ENCODE measurements around the gene SYT12. TPM values are rescaled to one million over a fixed set of nuclear protein-coding genes. Genes with fewer than 3 reads are reported as not detected.

The SYT12 gene
- total and polyA plus RNA-seq, 2 of the 8 experiments (the other 6 are each of a cell fraction or from before 2014, with no cell fraction given), result 1.4 to 3.3 TPM

- Histone ChIP-seq H2BK15ac (ENCODE audit: low read length) (no peak overlapping the region), H3K23ac (ENCODE audit: insufficient read length) (no peak overlapping the region), H2BK5ac (ENCODE audit: low read depth, low read length) (no peak overlapping the region), H3K4me1 (replicated peaks in 1 of 4; ENCODE audit: control insufficient read depth in 3 of 4, insufficient read depth in 4 of 4, low read length in 3 of 4) (peaks cover 2 to 9% (median 7%) of the 10 kb centered on the region in 4 experiments; a peak in 6 of 7 replicates), H3K36me3 (ENCODE audit: control insufficient read depth in 2 of 4, insufficient read depth in 4 of 4, low read length in 3 of 4) (no peaks in the 10 kb centered on the region), H3K4ac (replicated peaks; ENCODE audit: insufficient read length, low read depth, low read length) (no peak overlapping the region), H3K79me2 (ENCODE audit: control insufficient read depth in 1 of 2, insufficient read depth in 2 of 2, low read length in 2 of 2) (no peaks in the 10 kb centered on the region), H2BK12ac (ENCODE audit: low read depth, low read length) (no peak overlapping the region), H3K14ac (ENCODE audit: insufficient read length) (no peak overlapping the region), H4K20me1 (replicated peaks in 1 of 2; ENCODE audit: control insufficient read depth in 1 of 2, insufficient read depth in 2 of 2, low read length in 2 of 2) (peaks cover 0 to 5% of the 10 kb centered on the region in 2 experiments), H3K56ac (replicated peaks; ENCODE audit: insufficient read length, low read depth, low read length) (no peak overlapping the region), H2BK120ac (replicated peaks; ENCODE audit: low read depth, low read length) (no peak overlapping the region), H2AFZ (ENCODE audit: low read length) (no peak overlapping the region), H3K9ac (replicated peaks in 1 of 4; ENCODE audit: extremely low read depth in 1 of 4, low read depth in 3 of 4, low read length in 3 of 4) (no peak overlapping the region), H4K91ac (replicated peaks; ENCODE audit: insufficient read length, low read length) (no peak overlapping the region), H3K79me1 (ENCODE audit: low read depth, low read length) (no peaks in the 10 kb centered on the region; the same call in 1 of the 2 replicates), H4K8ac (ENCODE audit: extremely low read depth, insufficient read depth, low read length) (no peak overlapping the region), H3K9me3 (ENCODE audit: insufficient read depth in 2 of 2, low read depth in 1 of 2, low read length in 1 of 2) (peaks cover 3 to 4% of the 10 kb centered on the region in 2 experiments; a peak in 2 of 4 replicates), H3K27ac (ENCODE audit: low read depth, low read length) (no peak overlapping the region), H3K18ac (ENCODE audit: extremely low read depth, low read length) (no peak overlapping the region), H3K27me3 (replicated peaks in 1 of 4; ENCODE audit: control insufficient read depth in 3 of 4, extremely low read depth in 1 of 4, insufficient read depth in 3 of 4, low read length in 3 of 4) (peaks cover 24 to 37% (median 29%) of the 10 kb centered on the region in 4 experiments), H2AK5ac (ENCODE audit: low read depth, low read length) (no peak overlapping the region), H3K4me2 (ENCODE audit: insufficient read depth in 1 of 2, low read depth in 2 of 2, low read length in 2 of 2) (peak overlapping the region in 1 of 2 experiments; percentile 92; a peak in 1 of 4 replicates), H4K5ac (ENCODE audit: insufficient read length, low read depth, low read length) (no peak overlapping the region), H2BK20ac (ENCODE audit: low read length) (no peak overlapping the region), H3K23me2 (ENCODE audit: low read depth, low read length) (peaks cover 7% of the 10 kb centered on the region), H3K4me3 (ENCODE audit: extremely low read depth in 1 of 4, insufficient read depth in 2 of 4, low read depth in 3 of 4, low read length in 4 of 4) (no peak overlapping the region)
- 86% methylated on average over 5 of the region's 5 CpGs; no CpG with 5 or more reads in 1 of the 2 experiments for WGBS, 2 experiments (ENCODE audit: extremely low coverage in 1 of 2, insufficient coverage in 1 of 2, insufficient read length in 1 of 2, insufficient replicate concordance in 2 of 2, low coverage in 1 of 2, low lambda C conversion rate in 2 of 2, missing lambda C conversion rate in 1 of 2)
- DNase-seq (ENCODE audit: low read depth in 1 of 2, low spot score in 2 of 2), result no peak
- no peak for FAIRE-seq
- ChIA-PET CTCF (ENCODE audit: partially characterized antibody) (interaction anchor here (0.9 to 1.8 kb wide), 6 partner anchors 8 to 142 kb away, joined by 3 to 6 read pairs (median 4); no protein-coding TSS in a partner anchor), POLR2A (ENCODE audit: partially characterized antibody) (interaction anchor here (0.8 to 1.5 kb wide), 3 partner anchors 10 to 19 kb away, joined by 3 to 6 read pairs (median 3); no protein-coding TSS in a partner anchor)
- TF ChIP-seq TBP (IDR thresholded peaks at IDR 0.05; ENCODE audit: low read depth, low read length) (no peak), TAF7 (optimal IDR thresholded peaks at IDR 0.05; ENCODE audit: borderline replicate concordance, low read depth, low read length) (no peak), SP2 (IDR thresholded peaks at IDR 0.05; ENCODE audit: low read length) (no peak), TCF12 (IDR thresholded peaks at IDR 0.05; ENCODE audit: low read depth, low read length) (no peak), MAFK (IDR thresholded peaks at IDR 0.05; ENCODE audit: low read depth, low read length) (no peak)
Observed at GRCh38 chr11:67024410-67024809, 1.5 kb downstream of the SYT12 start.
